Hepatocyte (in vitro differentiated cells): ENCODE measurements around the gene SLC12A4. TPM values are rescaled to one million over a fixed set of nuclear protein-coding genes. Genes with fewer than 3 reads are reported as not detected.

Experiments used
- DNase-seq: peaks from one replicate; pipeline ENCODE4 v3.0.0-alpha.2; 2016; ENCODE audit warnings: low spot score
- H2AFZ ChIP-seq: fragments of 200-600 bp; sonication (generic); 2 replicates; pipeline ENCODE4 v1.6.0; 2016; ENCODE audit warnings: antibody characterized with exemption, mild to moderate bottlenecking
- H3K27ac ChIP-seq: fragments of 200-600 bp; sonication (generic); 2 replicates; pipeline ENCODE4 v1.5.1; 2016; ENCODE audit warnings: mild to moderate bottlenecking
- H3K27me3 ChIP-seq: fragments of 200-600 bp; sonication (generic); 2 replicates; pipeline ENCODE4 v1.6.1; 2016
- H3K36me3 ChIP-seq: fragments of 200-600 bp; sonication (generic); replicated peaks from 2 replicates; pipeline ENCODE4 v1.5.1; 2016; ENCODE audit warnings: low read depth; ENCODE audit not compliant: insufficient read depth
- H3K4me1 ChIP-seq: fragments of 200-600 bp; sonication (generic); 2 replicates; pipeline ENCODE4 v1.5.1; 2016; ENCODE audit warnings: mild to moderate bottlenecking, moderate library complexity; ENCODE audit not compliant: insufficient read depth
- H3K4me2 ChIP-seq: fragments of 200-600 bp; sonication (generic); 2 replicates; pipeline ENCODE4 v1.6.0; 2016
- H3K4me3 ChIP-seq: fragments of 200-600 bp; sonication (generic); 2 replicates; pipeline ENCODE4 v1.5.1; 2016; ENCODE audit warnings: mild to moderate bottlenecking
- H3K79me2 ChIP-seq: fragments of 200-600 bp; sonication (generic); 2 replicates; pipeline ENCODE4 v1.6.0; 2017; ENCODE audit warnings: mild to moderate bottlenecking
- H3K9me2 ChIP-seq: fragments of 200-600 bp; sonication (generic); replicated peaks from 2 replicates; pipeline ENCODE4 v1.6.0; 2017; ENCODE audit warnings: mild to moderate bottlenecking; ENCODE audit not compliant: insufficient read depth
- H3K9me3 ChIP-seq: fragments of 200-600 bp; sonication (generic); 2 replicates; pipeline ENCODE4 v1.5.1; 2016; ENCODE audit warnings: low read depth, mild to moderate bottlenecking
- H4K20me1 ChIP-seq: fragments of 200-600 bp; sonication (generic); 2 replicates; pipeline ENCODE4 v1.6.0; 2016; ENCODE audit warnings: mild to moderate bottlenecking; ENCODE audit not compliant: insufficient read depth, poor library complexity, severe bottlenecking
- CTCF ChIP-seq: fragments of 200-600 bp; sonication (generic); IDR thresholded peaks from 2 replicates; pipeline ENCODE4 v1.5.1; 2016; ENCODE audit warnings: antibody characterized with exemption, mild to moderate bottlenecking; ENCODE audit not compliant: poor library complexity
- EZH2 ChIP-seq: fragments of 200-600 bp; sonication (generic); IDR thresholded peaks from 2 replicates; pipeline ENCODE4 v1.6.1; 2016; ENCODE audit warnings: antibody characterized with exemption, mild to moderate bottlenecking, borderline replicate concordance
- EZH2phosphoT487 ChIP-seq: fragments of 200-600 bp; sonication (generic); IDR thresholded peaks from one replicate; pipeline ENCODE4 v1.6.1; 2018; ENCODE audit warnings: antibody characterized with exemption, mild to moderate bottlenecking, low read depth, moderate library complexity; ENCODE audit not compliant: unreplicated experiment, severe bottlenecking
- WGBS: methylation state at CpG from one replicate; pipeline ENCODE4 v1.1.6; 2016; ENCODE audit warnings: low lambda C conversion rate; ENCODE audit errors: missing lambda C conversion rate; 5-methylcytosine and 5-hydroxymethylcytosine counted together
- polyA plus RNA-seq: library from polyadenylated mRNA; unstranded; fragments of >200 nt; fragmentation: Nextera tagmentation; extraction: Ambion mirVana; gene quantifications from 2 replicates; pipeline ENCODE4 v1.2.1, GENCODE V29; 2016
- total RNA-seq: library from RNA; depleted of rRNA; stranded (reverse); fragments of >200 nt; gene quantifications from 2 replicates; pipeline ENCODE4 v1.2.3, GENCODE V29; 2014

The SLC12A4 gene
- total and polyA plus RNA-seq, 2 experiments from 2014 or later = 55.2 to 63.9 TPM

- Histone ChIP-seq H3K4me2 (no peak overlapping the region), H3K79me2 (peaks cover 11% of the 10 kb centered on the region), H3K4me3 (no peak overlapping the region), H3K36me3 (no peaks in the 10 kb centered on the region), H4K20me1 (no peaks in the 10 kb centered on the region), H3K4me1 (peaks cover 8% of the 10 kb centered on the region), H2AFZ (no peak overlapping the region), H3K27me3 (no peaks in the 10 kb centered on the region), H3K27ac (no peak overlapping the region), H3K9me2 (no peaks in the 10 kb centered on the region), H3K9me3 (no peaks in the 10 kb centered on the region)
- no peak for DNase-seq
- TF ChIP-seq EZH2phosphoT487 (no peak), CTCF (no peak), EZH2 (no peak)
- WGBS = 93% methylated on average over 7 of the region's 7 CpGs
Measured at GRCh38 chr16:67933805-67934204, 34.6 kb downstream of the SLC12A4 start.

GRCh38 chr16:67932462-67932840, 36.0 kb downstream of the SLC12A4 start:
- no peak overlapping the region for H3K4me2 ChIP-seq
- no peaks in the 10 kb centered on the region for H3K27me3 ChIP-seq
- DNase-seq = no peak
- no peaks in the 10 kb centered on the region for H4K20me1 ChIP-seq
- H2AFZ ChIP-seq = no peak overlapping the region
- no peak overlapping the region for H3K27ac ChIP-seq
- no peaks in the 10 kb centered on the region for H3K9me3 ChIP-seq
- no peaks in the 10 kb centered on the region for H3K36me3 ChIP-seq
- peaks cover 4% of the 10 kb centered on the region for H3K79me2 ChIP-seq
- H3K4me1 ChIP-seq = peaks cover 6% of the 10 kb centered on the region
- no peak overlapping the region for H3K4me3 ChIP-seq
- TF ChIP-seq EZH2phosphoT487 = no peak
- no peak for TF ChIP-seq EZH2
- TF ChIP-seq CTCF = no peak
- 99% methylated on average over 4 of the region's 4 CpGs for WGBS
- no peaks in the 10 kb centered on the region for H3K9me2 ChIP-seq

GRCh38 chr16:67931712-67932461, 36.5 kb downstream of the SLC12A4 start, which contains the start of gene CTRL:
Gene CTRL (minus strand): TSS chr16:67931862. CDS start chr16:67931852, 10 bp downstream.
- H3K27me3 ChIP-seq = no peaks in the 10 kb centered on the region
- no peaks in the 10 kb centered on the region for H3K79me2 ChIP-seq
- no peak within 1 kb of the TSS for H2AFZ ChIP-seq
- peaks cover under 1% of the 10 kb centered on the region for H3K4me1 ChIP-seq
- H3K4me3 ChIP-seq = no peak within 1 kb of the TSS
- H3K36me3 ChIP-seq = no peaks in the 10 kb centered on the region
- no peaks in the 10 kb centered on the region for H3K9me3 ChIP-seq
- WGBS = 89% methylated on average over 15 of the region's 15 CpGs
- H3K4me2 ChIP-seq = no peak within 1 kb of the TSS
- DNase-seq = no peak
- no peak within 1 kb of the TSS for H3K27ac ChIP-seq
- no peaks in the 10 kb centered on the region for H3K9me2 ChIP-seq
- H4K20me1 ChIP-seq = no peaks in the 10 kb centered on the region
- TF ChIP-seq EZH2phosphoT487 (no peak), CTCF (no peak), EZH2 (no peak)
